MCF 10A (cell line): ENCODE data around the gene FILIP1. TPM values are rescaled to one million over a fixed set of nuclear protein-coding genes. Genes with fewer than 3 reads are reported as not detected.
A peak's percentile ranks its signal among the peaks of the same experiment; 100 is the strongest.

ENCODE experiments used
- BruUV-seq: library from RNA; stranded (reverse); fragments of 400-500 nt; replicated peaks from 2 replicates; lab custom pipeline; 2021; lab: Mats Ljungman, UMichigan
- CTCF ChIA-PET: fragments of 300-600 bp; sonication (Branson Sonifier 250); formaldehyde crosslinking; extraction: SDS; loops from one replicate; lab custom pipeline; 2021; ENCODE audit warnings: antibody characterized with exemption, inconsistent platforms; lab: Yijun Ruan, JAX
- POLR2A ChIA-PET: fragments of 300-600, 350-650 bp; sonication (Branson Sonifier 250); formaldehyde crosslinking; extraction: SDS; loops from one replicate; lab custom pipeline; 2020; ENCODE audit warnings: antibody characterized with exemption, inconsistent platforms; lab: Yijun Ruan, JAX
- DNase-seq: peaks from one replicate; pipeline ENCODE4 v3.0.0-alpha.2; 2018; ENCODE audit not compliant: unreplicated experiment
- H3K27ac Mint-ChIP-seq: one replicate; pipeline ENCODE4 v1.8.0; 2022; ENCODE audit warnings: mild to moderate bottlenecking, low read depth, mixed read lengths; ENCODE audit not compliant: unreplicated experiment
- H3K27me3 Mint-ChIP-seq: one replicate; pipeline ENCODE4 v1.8.0; 2022; ENCODE audit warnings: mixed read lengths; ENCODE audit not compliant: insufficient read depth, unreplicated experiment
- H3K36me3 Mint-ChIP-seq: one replicate; pipeline ENCODE4 v1.8.0; 2022; ENCODE audit warnings: mild to moderate bottlenecking, moderate library complexity, mixed read lengths; ENCODE audit not compliant: insufficient read depth, unreplicated experiment
- H3K4me1 Mint-ChIP-seq: one replicate; pipeline ENCODE4 v1.8.0; 2022; ENCODE audit warnings: mixed read lengths; ENCODE audit not compliant: insufficient read depth, unreplicated experiment
- H3K4me3 Mint-ChIP-seq: one replicate; pipeline ENCODE4 v1.8.0; 2022; ENCODE audit warnings: mild to moderate bottlenecking, moderate library complexity, mixed read lengths; ENCODE audit not compliant: unreplicated experiment
- H3K9me3 Mint-ChIP-seq: one replicate; pipeline ENCODE4 v1.8.0; 2022; ENCODE audit warnings: mixed read lengths; ENCODE audit not compliant: unreplicated experiment
- intact Hi-C: fragments of 100-400 bp; cut with micrococcal nuclease; formaldehyde crosslinking; loops from 2 replicates; pipeline ENCODE4 v1.14.1; 2022
- total RNA-seq: library from RNA; stranded (reverse); gene quantifications from 2 replicates; pipeline ENCODE4 v1.2.3, GENCODE V29; 2022
- TF ChIP-seq, protein P1 (sequence below): fragments of 200-600 bp; IDR thresholded peaks from one replicate; pipeline ENCODE4 v1.8.0; 2022; ENCODE audit warnings: antibody characterized with exemption, mild to moderate bottlenecking; ENCODE audit not compliant: unreplicated experiment

FILIP1 gene
- total RNA-seq, 1 experiment from 2014 or later: 0.14 TPM

GRCh38 chr6:75344021-75344420 is 149.6 kb downstream of the FILIP1 start:
- Mint-ChIP-seq H3K27ac (no peak overlapping the region), H3K27me3 (no peaks in the 10 kb centered on the region), H3K9me3 (no peaks in the 10 kb centered on the region), H3K36me3 (no peaks in the 10 kb centered on the region), H3K4me3 (no peak overlapping the region), H3K4me1 (no peaks in the 10 kb centered on the region)
- CTCF ChIA-PET: interaction anchor here (0.6 to 1.6 kb wide), 5 partner anchors 24 to 203 kb away, joined by 3 read pairs; no protein-coding TSS in a partner anchor
- BruUV-seq: no TSS peak
- intact Hi-C loops: no loop called here
- DNase-seq: no peak
- POLR2A ChIA-PET: no interaction called here
- TF ChIP-seq, protein P1, sequence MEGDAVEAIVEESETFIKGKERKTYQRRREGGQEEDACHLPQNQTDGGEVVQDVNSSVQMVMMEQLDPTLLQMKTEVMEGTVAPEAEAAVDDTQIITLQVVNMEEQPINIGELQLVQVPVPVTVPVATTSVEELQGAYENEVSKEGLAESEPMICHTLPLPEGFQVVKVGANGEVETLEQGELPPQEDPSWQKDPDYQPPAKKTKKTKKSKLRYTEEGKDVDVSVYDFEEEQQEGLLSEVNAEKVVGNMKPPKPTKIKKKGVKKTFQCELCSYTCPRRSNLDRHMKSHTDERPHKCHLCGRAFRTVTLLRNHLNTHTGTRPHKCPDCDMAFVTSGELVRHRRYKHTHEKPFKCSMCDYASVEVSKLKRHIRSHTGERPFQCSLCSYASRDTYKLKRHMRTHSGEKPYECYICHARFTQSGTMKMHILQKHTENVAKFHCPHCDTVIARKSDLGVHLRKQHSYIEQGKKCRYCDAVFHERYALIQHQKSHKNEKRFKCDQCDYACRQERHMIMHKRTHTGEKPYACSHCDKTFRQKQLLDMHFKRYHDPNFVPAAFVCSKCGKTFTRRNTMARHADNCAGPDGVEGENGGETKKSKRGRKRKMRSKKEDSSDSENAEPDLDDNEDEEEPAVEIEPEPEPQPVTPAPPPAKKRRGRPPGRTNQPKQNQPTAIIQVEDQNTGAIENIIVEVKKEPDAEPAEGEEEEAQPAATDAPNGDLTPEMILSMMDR: no peak

- Mint-ChIP-seq H3K27me3 (no peaks in the 10 kb centered on the region), H3K36me3 (no peaks in the 10 kb centered on the region), H3K27ac (no peak overlapping the region), H3K4me3 (no peak overlapping the region), H3K9me3 (no peaks in the 10 kb centered on the region), H3K4me1 (peaks cover 6% of the 10 kb centered on the region)
- ChIA-PET POLR2A (no interaction called here), CTCF (no interaction called here)
- intact Hi-C loops: no loop called here
- DNase-seq: no peak
- no TSS peak for BruUV-seq
- TF ChIP-seq, protein P1: no peak
These were observed 155.6 kb downstream of the FILIP1 start for GRCh38 chr6:75337835-75338580.

DNA sequence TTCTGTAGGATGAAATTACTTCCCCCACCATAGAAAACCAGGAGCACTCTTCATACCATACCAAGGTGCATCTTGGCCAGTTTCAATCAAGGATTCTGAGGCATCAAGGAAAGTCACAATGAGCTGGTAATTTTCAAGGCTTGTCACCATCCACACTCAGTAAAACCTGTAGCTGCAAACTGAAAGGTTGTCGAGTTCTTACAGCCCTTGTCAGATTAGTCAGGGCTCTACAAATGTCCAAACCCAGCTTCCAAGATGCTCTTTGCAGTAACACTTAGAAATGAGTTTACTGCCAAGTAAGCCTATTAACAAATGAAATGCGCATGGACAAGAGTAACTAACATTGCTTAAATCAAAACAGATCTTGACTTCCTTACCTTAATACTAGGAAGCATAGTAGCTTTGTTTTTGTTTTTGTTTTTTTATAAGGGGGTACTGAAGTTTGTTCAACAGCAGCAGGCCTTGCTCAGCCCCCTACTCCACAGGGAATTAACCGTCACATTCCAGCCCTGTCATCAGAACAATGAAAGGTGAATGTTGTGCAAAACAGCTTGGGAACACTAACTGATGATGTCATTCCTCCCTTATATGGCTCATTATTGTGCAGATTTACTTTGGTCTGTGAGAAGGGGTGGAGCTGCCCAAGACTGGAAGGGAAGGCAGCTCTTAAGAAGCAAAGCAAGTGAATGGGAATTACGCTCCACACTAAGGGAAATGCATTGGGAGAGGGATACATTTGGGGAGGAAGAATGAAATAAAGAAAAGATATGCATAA is 159.1 kb downstream of the FILIP1 start:
- intact Hi-C loops: no loop called here
- Mint-ChIP-seq H3K9me3 (no peaks in the 10 kb centered on the region), H3K27ac (no peak overlapping the region), H3K27me3 (no peaks in the 10 kb centered on the region), H3K4me3 (no peak overlapping the region), H3K4me1 (peaks cover 6% of the 10 kb centered on the region), H3K36me3 (no peaks in the 10 kb centered on the region)
- POLR2A ChIA-PET: interaction anchor here (1.1 to 1.9 kb wide), 4 partner anchors 8 to 53 kb away, joined by 3 to 5 read pairs (median 5); partner anchors contain the start of gene TMEM30A
- CTCF ChIA-PET: interaction anchor here (0.6 to 0.7 kb wide), 3 partner anchors 8 to 15 kb away, joined by 3 to 4 read pairs (median 3); no protein-coding TSS in a partner anchor
- BruUV-seq: no TSS peak
- DNase-seq: peak; percentile 68
- TF ChIP-seq, protein P1: no peak

- Mint-ChIP-seq H3K4me1 (peaks cover 6% of the 10 kb centered on the region), H3K4me3 (no peak overlapping the region), H3K36me3 (no peaks in the 10 kb centered on the region), H3K27ac (no peak overlapping the region), H3K27me3 (no peaks in the 10 kb centered on the region), H3K9me3 (no peaks in the 10 kb centered on the region)
- ChIA-PET POLR2A (interaction anchor here (1.2 to 1.9 kb wide), 2 partner anchors 8 to 20 kb away, joined by 3 to 5 read pairs; no protein-coding TSS in a partner anchor), CTCF (interaction anchor here (0.6 to 0.7 kb wide), 2 partner anchors 14 kb away, joined by 3 read pairs; no protein-coding TSS in a partner anchor)
- intact Hi-C loops: no loop called here
- no TSS peak for BruUV-seq
- TF ChIP-seq, protein P1: no peak
- no peak for DNase-seq
These were observed 159.9 kb downstream of the FILIP1 start for GRCh38 chr6:75333676-75334200.
